A673 (cell line): Measurements from ENCODE around the gene SCN4B.

Experiments used
- EZH2 ChIP-seq: fragments of 200-600 bp; sonication (generic); IDR thresholded peaks from 2 replicates; pipeline ENCODE4 v1.6.1; 2017; ENCODE audit warnings: borderline replicate concordance, low read depth, mild to moderate bottlenecking, mixed read lengths, antibody characterized with exemption, low read length; ENCODE audit not compliant: poor library complexity, severe bottlenecking
- TF ChIP-seq, protein P1 (sequence below): fragments of 300-800, 200-600 bp; sonication (generic); conservative IDR thresholded peaks from 2 replicates; pipeline ENCODE4 v1.5.1; 2017; ENCODE audit warnings: low read depth, mild to moderate bottlenecking, antibody characterized with exemption, low read length, moderate library complexity, mixed read lengths

DNA sequence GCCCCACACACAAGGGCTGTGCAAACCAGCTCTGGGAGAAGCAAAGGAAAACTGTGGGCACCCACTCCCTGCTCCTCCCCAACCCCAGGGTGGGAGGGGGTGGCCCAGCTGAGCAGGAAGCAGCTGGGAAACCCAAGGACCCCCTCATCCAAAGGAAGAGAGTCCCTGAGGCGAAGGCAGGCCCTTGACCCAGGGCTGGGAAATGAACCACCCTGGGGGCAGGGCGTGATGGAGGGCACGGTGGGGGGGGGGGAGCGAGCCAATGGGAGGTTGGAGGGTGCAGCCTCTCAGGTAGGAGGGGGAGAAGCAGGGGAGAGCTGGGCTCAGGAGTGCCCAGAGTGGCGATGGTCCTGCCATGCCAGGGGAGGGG is 16.8 kb downstream of the SCN4B start:
- no peak for TF ChIP-seq EZH2
- TF ChIP-seq, protein P1, sequence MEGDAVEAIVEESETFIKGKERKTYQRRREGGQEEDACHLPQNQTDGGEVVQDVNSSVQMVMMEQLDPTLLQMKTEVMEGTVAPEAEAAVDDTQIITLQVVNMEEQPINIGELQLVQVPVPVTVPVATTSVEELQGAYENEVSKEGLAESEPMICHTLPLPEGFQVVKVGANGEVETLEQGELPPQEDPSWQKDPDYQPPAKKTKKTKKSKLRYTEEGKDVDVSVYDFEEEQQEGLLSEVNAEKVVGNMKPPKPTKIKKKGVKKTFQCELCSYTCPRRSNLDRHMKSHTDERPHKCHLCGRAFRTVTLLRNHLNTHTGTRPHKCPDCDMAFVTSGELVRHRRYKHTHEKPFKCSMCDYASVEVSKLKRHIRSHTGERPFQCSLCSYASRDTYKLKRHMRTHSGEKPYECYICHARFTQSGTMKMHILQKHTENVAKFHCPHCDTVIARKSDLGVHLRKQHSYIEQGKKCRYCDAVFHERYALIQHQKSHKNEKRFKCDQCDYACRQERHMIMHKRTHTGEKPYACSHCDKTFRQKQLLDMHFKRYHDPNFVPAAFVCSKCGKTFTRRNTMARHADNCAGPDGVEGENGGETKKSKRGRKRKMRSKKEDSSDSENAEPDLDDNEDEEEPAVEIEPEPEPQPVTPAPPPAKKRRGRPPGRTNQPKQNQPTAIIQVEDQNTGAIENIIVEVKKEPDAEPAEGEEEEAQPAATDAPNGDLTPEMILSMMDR, result no peak
